Neural cell (in vitro differentiated cells): Measurements from ENCODE around the gene CHD8.

Source experiments
- CTCF ChIP-seq: fragments of 450-650 bp; IDR thresholded peaks from 2 replicates; pipeline ENCODE4 v1.5.1; 2014; ENCODE audit warnings: antibody characterized with exemption, mild to moderate bottlenecking, moderate library complexity; ENCODE audit not compliant: poor library complexity, severe bottlenecking
- EP300 ChIP-seq: fragments of 450-650 bp; conservative IDR thresholded peaks from 2 replicates; pipeline ENCODE4 v1.6.1; 2014; ENCODE audit warnings: antibody characterized with exemption, mild to moderate bottlenecking, moderate library complexity; ENCODE audit not compliant: poor library complexity, severe bottlenecking
- EZH2 ChIP-seq: fragments of 200-600, 300-800 bp; shearing (Covaris generic), sonication (generic); IDR thresholded peaks from 2 replicates; pipeline ENCODE4 v1.6.1; 2014; ENCODE audit warnings: antibody characterized with exemption, low read length, borderline replicate concordance, mild to moderate bottlenecking; ENCODE audit not compliant: insufficient read depth, poor library complexity, severe bottlenecking
- MXI1 ChIP-seq: fragments of 450-650 bp; conservative IDR thresholded peaks from 2 replicates; pipeline ENCODE4 v1.6.1; 2014; ENCODE audit warnings: antibody characterized with exemption, mild to moderate bottlenecking; ENCODE audit not compliant: poor library complexity, severe bottlenecking
- POLR2AphosphoS5 ChIP-seq: IDR thresholded peaks from 2 replicates; pipeline ENCODE4 v1.6.1; 2012
- RAD21 ChIP-seq: fragments of 450-650 bp; conservative IDR thresholded peaks from 2 replicates; pipeline ENCODE4 v1.6.1; 2014; ENCODE audit warnings: antibody characterized with exemption, mild to moderate bottlenecking, moderate library complexity
- REST ChIP-seq: IDR thresholded peaks from 2 replicates; pipeline ENCODE4 v1.6.1; 2012; ENCODE audit warnings: borderline replicate concordance
- SMC3 ChIP-seq: fragments of 450-650 bp; conservative IDR thresholded peaks from 2 replicates; pipeline ENCODE4 v1.6.1; 2014; ENCODE audit warnings: antibody characterized with exemption, mild to moderate bottlenecking, moderate library complexity; ENCODE audit not compliant: poor library complexity
- TAF1 ChIP-seq: IDR thresholded peaks from 2 replicates; pipeline ENCODE4 v1.6.1; 2012; ENCODE audit warnings: low read depth

- peak; percentile 100 for TF ChIP-seq CTCF
- peak; percentile 65 for TF ChIP-seq SMC3
- peak; percentile 70 for TF ChIP-seq EP300
- TF ChIP-seq POLR2AphosphoS5: peak; percentile 96
- no peak for TF ChIP-seq EZH2
- TF ChIP-seq REST: peak; percentile 25
- peak; percentile 68 for TF ChIP-seq RAD21
- TF ChIP-seq MXI1: peak; percentile 74
- no peak for TF ChIP-seq TAF1
Observed at GRCh38 chr14:21476925-21477681, 21.2 kb upstream of the CHD8 start, which contains the start of the genes RAB2B and TOX4.
